AG09319 (cell line): ENCODE data around the gene G0S2.

ENCODE experiments used
- DNase-seq: peaks from one replicate; pipeline ENCODE4 v3.0.0-alpha.2; 2010; ENCODE audit warnings: low read depth; ENCODE audit errors: extremely low read depth
- TF ChIP-seq, protein P1 (sequence below): IDR thresholded peaks from 2 replicates; pipeline ENCODE4 v1.5.1; 2011; ENCODE audit warnings: low read depth, mild to moderate bottlenecking, inconsistent platforms, low read length, moderate library complexity

The G0S2 gene, protein sequence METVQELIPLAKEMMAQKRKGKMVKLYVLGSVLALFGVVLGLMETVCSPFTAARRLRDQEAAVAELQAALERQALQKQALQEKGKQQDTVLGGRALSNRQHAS

DNA sequence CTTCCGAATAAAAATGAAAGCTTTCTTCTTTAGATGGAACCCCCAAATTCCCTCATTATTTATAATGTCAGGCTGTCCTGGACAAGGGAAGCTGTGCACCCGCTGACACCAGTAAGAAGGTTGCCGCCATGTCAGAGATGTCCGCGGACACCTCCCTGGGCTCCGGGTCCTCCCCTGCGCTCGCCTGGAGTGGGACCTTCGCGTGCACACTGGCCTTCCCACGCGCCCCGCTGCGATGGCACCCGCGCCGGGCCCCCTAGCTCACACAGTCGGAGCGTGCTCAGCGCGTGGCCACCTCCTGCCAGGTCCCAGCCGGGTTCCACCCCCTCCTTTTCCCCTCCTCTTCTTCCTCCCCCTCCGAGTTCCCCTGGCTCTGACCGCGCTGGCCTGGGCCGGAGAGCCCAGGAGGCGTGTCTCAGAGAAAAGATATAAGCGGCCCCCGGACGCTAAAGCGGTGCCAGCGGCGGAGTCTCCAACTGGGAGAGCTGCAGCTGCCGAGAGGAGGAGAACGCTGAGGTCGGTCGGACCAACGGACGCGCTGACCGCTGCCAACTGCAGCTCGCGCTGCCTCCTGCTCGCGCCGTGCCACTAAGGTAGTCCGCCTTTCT is at the start of gene G0S2:
G0S2 (plus strand) TSS at position 456 of the 608 bp plus-strand sequence. CDS start 273 bp downstream, outside the sequence.
- TF ChIP-seq, protein P1, sequence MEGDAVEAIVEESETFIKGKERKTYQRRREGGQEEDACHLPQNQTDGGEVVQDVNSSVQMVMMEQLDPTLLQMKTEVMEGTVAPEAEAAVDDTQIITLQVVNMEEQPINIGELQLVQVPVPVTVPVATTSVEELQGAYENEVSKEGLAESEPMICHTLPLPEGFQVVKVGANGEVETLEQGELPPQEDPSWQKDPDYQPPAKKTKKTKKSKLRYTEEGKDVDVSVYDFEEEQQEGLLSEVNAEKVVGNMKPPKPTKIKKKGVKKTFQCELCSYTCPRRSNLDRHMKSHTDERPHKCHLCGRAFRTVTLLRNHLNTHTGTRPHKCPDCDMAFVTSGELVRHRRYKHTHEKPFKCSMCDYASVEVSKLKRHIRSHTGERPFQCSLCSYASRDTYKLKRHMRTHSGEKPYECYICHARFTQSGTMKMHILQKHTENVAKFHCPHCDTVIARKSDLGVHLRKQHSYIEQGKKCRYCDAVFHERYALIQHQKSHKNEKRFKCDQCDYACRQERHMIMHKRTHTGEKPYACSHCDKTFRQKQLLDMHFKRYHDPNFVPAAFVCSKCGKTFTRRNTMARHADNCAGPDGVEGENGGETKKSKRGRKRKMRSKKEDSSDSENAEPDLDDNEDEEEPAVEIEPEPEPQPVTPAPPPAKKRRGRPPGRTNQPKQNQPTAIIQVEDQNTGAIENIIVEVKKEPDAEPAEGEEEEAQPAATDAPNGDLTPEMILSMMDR: no peak
- DNase-seq: no peak

DNA sequence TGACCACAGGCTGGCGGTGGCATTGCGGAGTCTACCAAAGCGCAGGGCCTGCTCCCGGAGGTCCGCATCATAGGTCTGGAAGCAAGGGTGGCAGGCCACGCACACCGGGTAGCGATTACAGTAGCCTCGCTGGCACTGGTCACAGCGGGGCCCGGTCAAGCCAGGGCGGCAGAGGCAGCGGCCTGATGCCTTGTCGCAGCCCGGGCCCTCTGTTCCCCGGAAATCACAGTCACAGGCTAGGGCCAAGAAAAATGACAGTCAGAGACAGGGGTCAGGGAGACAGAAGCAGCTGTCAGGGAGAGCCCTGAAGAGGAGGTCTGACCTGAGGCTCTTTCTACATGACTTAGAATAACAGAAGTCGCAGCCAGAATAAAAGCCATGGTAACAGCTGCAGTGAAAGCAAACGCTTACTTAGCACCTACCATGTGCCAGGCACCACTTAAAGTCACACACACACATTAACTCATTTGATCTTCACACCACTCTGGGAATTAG is 49.4 kb upstream of the G0S2 start:
- DNase-seq: no peak
- TF ChIP-seq, protein P1: no peak

DNA sequence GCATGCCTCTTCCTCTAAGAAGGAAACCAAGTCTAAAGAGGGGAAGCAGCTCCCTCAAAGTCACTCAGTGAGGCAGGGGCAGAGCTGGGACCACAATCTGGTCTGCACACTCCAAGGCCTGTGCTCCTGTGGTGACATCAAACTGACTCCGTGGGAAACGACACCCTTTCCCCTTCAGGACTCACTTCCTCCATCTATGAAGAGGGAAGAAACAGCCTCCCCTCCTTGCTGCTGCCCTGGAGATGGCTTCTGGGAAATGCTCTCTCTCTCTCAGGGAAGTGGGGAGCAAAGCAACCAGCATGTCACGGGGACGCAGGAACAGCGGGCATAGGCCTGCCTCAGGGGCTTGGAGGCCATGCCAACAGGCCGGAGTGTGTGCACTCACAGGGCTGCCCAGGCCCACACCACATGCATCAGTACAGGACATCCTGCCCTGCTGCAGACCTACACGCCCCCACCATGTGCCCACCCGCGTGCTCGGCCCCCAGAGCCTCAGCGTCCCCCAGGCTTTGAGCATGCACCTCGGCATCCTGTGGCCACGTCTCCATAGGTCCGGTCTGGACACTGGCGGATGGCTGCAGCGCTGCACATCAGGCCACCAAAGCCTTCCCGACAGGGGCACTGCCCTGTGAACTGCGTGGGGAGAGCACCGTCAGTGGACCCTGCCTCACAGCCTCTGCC is 48.7 kb upstream of the G0S2 start:
- TF ChIP-seq, protein P1: no peak
- no peak for DNase-seq

DNA sequence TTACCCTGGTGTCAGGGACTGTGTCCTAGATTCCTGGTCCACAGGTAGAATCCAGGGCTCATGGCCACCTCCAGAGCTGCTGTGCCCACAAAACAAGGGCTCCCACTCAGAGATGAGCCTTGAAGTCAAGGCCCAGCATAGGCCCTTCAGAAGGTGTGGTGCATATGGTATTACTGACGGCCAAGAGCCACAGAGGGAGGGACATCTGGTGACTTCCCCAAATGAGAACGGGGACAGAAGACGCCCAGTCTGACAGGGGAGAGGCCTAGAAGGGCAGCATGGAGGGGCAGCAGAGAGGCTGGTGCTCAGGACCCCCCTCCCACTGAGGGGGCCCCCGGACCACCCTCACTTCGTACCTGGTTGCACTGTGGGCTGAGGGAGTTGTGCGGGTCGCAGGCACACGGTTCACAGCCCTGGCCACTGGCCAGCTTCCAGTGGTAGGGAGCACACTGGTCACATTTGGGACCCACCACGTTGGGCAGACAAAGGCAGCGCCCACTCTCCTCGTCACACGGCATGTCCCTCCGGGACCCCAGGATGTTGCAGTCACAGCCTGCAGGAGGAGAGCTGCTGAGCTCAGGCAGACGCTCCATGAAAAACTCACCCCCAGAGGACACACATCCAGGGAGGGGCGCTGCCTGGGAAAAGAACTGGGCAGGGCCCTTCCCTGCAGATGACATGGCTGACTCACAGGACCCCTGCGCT is 48.0 kb upstream of the G0S2 start:
- no peak for DNase-seq
- TF ChIP-seq, protein P1: no peak

DNA sequence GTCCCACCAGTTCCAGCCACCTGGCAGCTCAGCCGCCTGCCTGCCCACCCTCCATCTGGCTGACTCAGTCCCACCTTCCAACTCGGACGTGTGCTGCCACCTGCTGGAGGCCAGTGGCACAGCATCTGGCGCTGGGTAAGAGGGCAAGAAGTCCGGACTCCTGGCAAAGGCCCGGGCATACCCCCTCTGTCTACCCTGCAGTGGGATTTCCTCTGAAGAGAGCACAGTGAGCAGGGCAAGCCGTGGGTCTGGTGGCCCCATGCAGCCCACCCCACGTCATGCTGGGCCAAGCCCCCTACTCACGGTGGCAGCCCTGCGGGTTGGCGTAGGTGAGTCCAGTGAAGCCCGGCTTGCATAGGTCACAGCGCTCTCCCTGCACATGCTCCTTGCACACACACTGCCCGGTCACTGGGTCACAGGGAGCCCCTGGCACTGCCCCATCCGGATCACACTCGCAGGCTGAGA is 47.4 kb upstream of the G0S2 start:
- no peak for DNase-seq
- TF ChIP-seq, protein P1: no peak; the same call in none of the 2 replicates

DNA sequence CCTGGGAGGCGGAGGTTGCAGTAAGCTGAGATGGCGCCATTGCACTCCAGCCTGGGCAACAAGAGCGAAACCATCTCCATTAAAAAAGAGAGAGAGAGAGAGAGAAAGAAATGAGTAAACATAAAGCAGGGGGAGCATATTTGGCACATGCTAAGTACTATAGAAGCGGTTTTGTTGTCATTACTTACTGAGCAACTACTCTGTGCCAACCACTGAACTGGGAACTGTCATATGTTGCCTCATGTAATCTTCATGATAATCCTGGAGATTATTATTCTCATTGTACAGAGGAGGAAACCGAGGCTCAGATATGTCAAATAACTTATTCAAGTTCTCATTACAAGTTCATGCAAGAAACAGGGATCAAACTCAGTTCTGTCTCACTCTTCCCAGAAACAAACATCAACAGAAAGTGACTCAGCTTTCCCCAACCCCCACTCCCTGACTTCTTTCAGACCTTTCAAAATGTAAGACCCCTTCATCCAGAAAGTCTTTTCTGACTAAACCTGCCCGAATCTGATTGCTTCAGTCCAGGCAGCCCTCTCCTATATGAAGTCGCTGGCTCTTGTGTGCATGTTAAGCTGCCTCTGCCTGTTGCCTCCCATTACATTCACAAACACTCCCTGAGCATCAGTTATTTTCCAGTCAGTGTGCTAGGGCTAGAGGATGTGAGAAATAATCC is 46.5 kb upstream of the G0S2 start:
- TF ChIP-seq, protein P1: no peak
- no peak for DNase-seq
